AG08396 (cell line): ENCODE measurements around the gene DNASE1L2.
A peak's percentile ranks its signal among the peaks of the same experiment; 100 is the strongest.

Experiments used
- DNase-seq: peaks from one replicate; pipeline ENCODE4 v3.0.0; 2012; ENCODE audit warnings: low spot score, mixed read lengths

The DNASE1L2 gene

GRCh38 chr16:2226245-2226793 is 9.9 kb upstream of the DNASE1L2 start:
- DNase-seq, result peak; percentile 53

- no peak for DNase-seq
Observed at GRCh38 chr16:2226918-2227317, 9.3 kb upstream of the DNASE1L2 start.

GRCh38 chr16:2228161-2228824 is 8.0 kb upstream of the DNASE1L2 start:
- no peak for DNase-seq

GRCh38 chr16:2229091-2229490 is 7.2 kb upstream of the DNASE1L2 start:
- no peak for DNase-seq

- no peak for DNase-seq
Observed at GRCh38 chr16:2229632-2230250, 6.5 kb upstream of the DNASE1L2 start.

- no peak for DNase-seq
Observed at GRCh38 chr16:2230376-2230775, 5.9 kb upstream of the DNASE1L2 start.

DNA sequence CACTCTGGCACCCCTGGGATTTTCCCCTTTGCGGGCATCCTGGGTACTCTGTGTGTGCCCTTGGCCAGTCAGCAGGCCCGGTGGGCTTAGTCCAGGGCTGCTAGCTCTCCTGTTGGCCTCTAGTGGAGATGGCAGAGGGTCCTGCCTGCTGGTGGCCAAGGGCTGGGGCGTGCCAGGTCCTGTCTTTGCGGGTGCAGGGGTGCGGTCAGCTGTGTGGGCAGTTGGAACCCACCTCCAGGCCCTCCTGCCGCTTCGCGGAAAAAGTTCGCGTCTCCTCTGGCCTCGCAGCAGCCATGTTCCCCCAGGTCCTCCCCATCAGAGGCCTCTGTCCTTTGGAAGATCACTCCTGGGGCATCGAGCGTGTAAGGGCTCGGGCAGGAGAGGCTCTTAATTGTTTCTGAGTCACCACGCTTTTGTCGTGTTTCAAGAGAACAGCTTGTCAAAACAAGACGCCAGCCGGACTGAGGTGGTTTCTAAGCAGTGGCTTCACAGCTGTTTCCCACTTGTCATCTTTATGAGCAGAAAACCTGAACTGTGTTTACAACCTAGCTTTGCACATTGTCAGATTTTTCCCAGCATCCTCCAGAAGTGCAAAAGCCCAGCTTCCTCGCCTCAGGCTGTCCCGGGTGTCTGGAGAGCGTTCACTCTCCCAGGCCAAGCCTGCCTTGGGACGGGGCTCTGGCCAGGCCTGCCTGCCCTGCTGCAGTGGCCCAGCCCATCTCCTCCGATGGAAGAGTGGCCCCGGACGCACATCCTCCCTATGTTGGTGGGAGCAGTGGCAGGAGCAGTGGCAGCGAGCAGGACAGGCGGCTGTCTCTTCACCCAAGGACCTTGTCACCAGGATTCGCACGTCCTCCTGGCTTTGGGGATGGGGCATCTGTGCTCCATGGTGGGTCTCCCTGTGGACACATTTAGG is 5.0 kb upstream of the DNASE1L2 start:
- DNase-seq, result no peak

DNA sequence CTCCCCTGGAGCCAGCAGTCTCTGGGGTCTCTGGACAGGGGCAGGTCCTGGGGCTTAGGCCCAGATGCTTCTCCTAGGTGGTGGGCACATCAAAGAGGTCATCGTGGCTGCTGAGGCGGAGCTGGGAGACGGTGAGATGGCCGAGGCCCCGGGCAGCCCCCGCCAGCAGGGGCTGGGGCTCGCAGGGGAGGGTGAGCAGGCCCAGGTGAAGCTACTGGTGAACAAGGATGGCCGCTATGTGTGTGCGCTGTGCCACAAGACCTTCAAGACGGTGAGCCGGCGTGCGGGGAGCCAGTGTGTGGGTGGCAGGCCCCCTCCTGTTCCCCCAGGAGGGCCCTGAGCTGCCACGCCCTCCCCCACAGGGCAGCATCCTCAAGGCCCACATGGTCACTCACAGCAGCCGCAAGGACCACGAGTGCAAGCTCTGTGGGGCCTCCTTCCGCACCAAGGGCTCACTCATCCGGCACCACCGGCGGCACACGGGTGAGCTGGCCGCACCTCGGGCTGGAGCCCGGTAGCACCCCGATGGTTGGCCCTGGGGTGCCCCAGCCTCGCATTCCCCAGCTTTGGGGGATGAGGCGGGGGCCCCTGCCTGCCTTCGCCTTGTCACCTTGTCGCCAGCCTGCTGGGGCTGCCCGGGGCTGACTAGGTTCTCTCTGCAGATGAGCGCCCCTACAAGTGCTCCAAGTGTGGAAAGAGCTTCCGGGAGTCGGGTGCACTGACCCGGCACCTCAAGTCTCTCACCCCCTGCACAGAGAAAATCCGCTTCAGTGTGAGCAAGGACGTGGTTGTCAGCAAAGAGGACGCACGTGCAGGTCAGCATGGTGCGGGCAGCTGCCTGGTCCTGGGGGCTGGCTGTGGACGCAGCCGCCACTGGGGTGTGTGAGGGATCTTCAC is 3.9 kb upstream of the DNASE1L2 start:
- no peak for DNase-seq

DNA sequence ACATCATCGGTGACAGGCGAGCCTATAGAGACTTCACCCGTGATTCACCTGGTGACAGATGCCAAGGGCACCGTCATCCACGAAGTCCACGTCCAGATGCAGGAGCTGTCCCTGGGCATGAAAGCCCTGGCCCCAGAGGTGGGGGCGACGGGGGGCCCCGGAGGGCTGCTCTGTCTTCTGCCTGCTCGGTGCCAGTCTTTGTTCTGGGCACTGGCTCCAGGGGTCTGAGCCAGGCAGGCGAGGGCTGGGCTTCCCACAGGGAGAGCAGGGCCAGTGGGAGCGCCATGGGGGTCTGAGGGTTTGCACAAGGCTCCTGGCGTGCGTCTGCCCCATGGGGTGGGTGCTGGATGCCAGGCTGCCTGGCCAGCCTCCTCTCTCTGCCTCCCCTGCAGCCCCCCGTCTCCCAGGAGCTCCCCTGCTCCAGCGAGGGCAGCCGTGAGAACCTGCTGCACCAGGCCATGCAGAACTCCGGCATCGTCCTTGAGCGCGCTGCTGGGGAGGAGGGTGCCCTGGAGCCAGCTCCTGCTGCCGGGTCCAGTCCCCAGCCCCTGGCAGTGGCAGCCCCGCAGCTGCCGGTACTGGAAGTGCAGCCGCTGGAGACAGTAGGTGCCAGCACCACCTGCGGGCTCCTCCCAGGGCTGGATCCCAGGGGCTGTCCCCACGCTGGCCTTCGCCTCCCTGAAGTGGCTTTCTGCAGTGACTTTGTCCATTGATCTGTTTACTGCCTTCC is 3.0 kb upstream of the DNASE1L2 start:
- no peak for DNase-seq

DNA sequence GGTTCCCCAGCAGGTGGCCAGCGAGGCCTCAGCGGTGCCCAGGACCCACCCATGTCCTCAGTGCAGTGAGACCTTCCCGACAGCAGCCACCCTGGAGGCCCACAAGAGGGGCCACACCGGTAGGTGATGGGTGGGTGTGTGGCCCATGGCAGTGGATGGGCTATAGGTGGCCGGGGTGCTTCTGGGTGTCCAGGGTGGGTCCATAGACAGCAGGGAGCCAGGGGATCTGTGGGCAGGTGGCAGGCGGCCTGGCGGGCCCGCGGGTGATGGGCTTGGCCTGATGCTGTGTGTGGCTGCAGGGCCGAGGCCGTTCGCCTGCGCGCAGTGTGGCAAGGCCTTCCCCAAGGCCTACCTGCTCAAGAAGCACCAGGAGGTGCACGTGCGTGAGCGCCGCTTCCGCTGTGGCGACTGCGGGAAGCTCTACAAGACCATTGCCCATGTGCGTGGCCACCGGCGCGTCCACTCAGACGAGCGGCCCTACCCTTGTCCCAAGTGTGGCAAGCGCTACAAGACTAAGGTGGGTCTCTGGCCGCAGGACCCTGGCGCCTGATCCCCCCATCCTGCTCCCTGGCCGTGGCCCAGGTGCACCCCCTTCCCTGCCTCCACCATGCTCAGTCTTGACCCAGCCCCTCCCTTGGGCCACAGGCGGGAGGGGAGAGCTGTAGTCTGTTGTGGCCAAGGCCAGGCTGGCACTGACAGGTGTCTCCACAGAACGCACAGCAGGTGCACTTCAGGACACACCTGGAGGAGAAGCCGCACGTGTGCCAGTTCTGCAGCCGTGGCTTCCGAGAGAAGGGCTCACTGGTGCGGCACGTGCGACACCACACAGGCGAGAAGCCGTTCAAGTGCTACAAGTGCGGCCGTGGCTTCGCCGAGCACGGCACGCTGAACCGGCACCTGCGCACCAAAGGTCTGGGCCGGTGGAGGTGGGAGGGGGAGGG is 2.1 kb upstream of the DNASE1L2 start:
- DNase-seq, result no peak

GRCh38 chr16:2234813-2235170 is 1.5 kb upstream of the DNASE1L2 start:
- no peak for DNase-seq

- DNase-seq, result no peak
Observed at GRCh38 chr16:2235234-2235651, 1.0 kb upstream of the DNASE1L2 start.

- DNase-seq, result no peak
Observed at GRCh38 chr16:2235695-2236336, 428 bp upstream of the DNASE1L2 start.

GRCh38 chr16:2237102-2237482 is 848 bp downstream of the DNASE1L2 start:
- DNase-seq, result no peak

GRCh38 chr16:2237493-2238149 is 1.4 kb downstream of the DNASE1L2 start:
- peak; percentile 22 for DNase-seq

DNA sequence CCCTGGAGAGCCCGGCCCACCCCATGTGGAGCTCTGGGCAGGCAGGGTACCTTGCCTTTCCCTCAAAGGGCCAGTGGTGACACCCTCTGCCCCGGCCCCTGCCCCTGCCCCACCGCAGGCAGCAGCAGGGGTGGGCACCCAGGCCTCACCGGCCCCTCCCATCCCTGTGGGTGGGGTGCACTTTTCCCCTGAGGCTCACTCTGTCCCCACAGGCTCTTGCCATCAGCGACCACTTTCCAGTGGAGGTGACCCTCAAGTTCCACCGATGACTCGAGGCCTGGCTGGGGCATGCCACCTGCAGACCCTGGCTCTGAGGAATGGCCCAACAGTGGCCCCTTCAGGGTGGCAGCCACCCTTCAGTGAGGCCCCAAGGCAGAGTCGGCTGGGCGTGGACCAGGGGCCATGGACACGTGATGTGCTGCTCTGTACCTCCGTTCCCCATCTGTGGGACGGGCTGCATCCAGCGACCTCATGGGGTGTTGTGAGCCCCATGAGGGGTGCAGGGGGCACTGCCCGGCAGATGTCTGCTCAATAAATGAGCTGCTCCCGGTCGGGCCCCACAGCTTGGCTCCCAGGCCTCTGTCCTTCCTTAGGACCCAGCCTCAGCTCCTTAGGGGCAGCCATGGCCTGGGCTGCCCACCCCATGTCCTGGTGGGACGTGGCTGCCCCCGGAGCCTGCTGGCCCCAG is 2.0 kb downstream of the DNASE1L2 start:
- DNase-seq, result no peak

DNA sequence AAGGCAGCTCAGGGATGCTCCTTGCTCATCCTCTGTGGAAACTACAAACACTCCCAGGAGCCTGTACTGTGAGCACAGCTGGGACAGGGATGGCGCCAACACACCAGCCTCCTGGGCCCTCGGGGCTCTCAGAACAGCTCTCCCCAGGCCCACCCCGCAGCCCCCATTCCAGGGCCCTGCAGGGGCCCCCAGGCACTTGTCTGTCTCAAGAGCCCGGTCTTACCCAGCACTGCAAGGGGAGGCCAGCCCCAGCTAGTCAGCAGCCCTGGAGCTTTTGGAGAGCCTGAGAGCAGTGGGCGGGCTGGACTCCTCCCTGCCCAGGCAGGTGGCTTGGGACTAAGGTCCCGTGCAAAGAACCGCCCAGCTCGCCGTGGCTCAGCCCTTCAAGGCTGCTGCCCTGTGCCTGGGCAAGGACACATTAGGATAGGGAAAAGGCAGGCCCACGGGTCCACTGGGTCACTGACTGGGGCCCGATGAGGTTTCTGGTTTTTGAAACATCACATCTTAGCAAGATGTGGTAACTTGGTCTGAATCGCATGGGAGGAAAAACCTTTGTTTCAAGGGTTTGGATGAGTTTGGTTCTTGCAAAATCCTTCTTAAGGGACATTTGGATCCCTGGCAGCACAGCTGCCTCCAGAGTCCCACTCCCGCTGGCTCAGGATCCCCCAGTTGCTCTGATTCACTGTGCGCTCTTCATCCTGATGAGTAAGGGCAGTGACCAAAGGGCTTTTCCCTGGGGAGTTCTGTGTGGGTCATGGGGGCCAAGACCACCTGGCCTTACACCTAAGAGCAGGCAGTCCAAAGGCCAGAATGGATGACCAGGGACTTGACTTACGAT is 2.8 kb downstream of the DNASE1L2 start:
- DNase-seq, result no peak
